Measurements from ENCODE around the gene TMEM91. TPM values are rescaled to one million over a fixed set of nuclear protein-coding genes. Genes with fewer than 3 reads are reported as not detected.

The TMEM91 gene
- total and polyA plus RNA-seq, 9 of the 15 experiments (the other 6 are each of a cell fraction or from before 2014, with no cell fraction given): 1.2 to 5.2 (median 2.7) TPM

DNA sequence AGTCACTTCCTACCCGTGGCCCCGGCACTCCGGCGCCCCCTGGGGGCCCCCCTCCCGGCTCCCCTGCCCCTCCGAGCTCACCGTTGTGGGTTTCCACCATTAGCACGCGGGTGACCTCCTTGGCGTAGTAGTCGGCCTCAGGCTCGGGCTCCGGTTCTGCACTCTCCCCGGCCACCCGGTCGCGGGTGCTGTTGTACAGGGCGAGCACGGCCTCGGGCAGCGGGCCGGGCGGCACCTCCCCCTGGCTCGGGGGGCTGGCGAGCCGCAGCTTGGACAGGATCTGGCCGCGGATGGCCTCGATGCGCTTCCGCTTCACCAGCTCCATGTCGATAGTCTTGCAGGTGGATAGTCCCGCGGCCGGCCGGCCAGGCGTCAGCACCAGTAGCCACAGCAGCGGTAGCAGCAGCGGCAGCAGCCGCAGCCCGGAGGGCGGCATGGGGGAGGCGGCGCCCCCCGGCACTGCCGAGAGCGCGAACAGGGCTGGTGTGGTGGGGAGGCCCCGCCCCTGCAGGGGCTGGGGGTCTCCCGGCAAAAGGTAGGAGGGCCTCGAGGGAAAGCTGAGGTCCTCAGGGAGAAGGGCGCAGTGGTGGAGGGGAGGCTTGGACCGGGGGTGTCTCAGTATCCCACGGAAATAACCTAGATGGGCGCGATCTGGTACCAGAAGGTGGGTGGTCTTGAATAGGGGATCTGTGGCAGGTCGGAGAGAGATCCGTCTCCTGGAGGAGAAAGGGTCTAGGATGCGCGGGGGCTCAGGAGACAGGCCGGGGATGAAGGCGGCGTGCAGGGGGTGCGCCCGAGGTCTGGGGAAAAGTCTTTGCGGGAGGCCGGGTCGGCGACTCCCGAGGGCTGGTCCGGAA is 23.5 kb upstream of the TMEM91 start (continued):
- TF ChIP-seq HDAC1 (IDR thresholded peaks at IDR 0.05): peak in 1 of 2 experiments; percentile 18; a peak in 1 of 4 replicates
- no peak for TF ChIP-seq BDP1 (IDR thresholded peaks at IDR 0.05; ENCODE audit: insufficient read depth, insufficient read length)
- no peak for TF ChIP-seq ZNF780A (CRISPR knock-in tag; IDR thresholded peaks at IDR 0.05)
- no peak for TF ChIP-seq KLF6 (CRISPR knock-in tag; IDR thresholded peaks at IDR 0.05; ENCODE audit: borderline replicate concordance)
- no peak for TF ChIP-seq SRSF1 (IDR thresholded peaks at IDR 0.05; ENCODE audit: low read depth, low read length)
- no peak for TF ChIP-seq HNRNPK (IDR thresholded peaks at IDR 0.05; ENCODE audit: low read depth, low read length, poor library complexity, severe bottlenecking)
- TF ChIP-seq, protein P1, sequence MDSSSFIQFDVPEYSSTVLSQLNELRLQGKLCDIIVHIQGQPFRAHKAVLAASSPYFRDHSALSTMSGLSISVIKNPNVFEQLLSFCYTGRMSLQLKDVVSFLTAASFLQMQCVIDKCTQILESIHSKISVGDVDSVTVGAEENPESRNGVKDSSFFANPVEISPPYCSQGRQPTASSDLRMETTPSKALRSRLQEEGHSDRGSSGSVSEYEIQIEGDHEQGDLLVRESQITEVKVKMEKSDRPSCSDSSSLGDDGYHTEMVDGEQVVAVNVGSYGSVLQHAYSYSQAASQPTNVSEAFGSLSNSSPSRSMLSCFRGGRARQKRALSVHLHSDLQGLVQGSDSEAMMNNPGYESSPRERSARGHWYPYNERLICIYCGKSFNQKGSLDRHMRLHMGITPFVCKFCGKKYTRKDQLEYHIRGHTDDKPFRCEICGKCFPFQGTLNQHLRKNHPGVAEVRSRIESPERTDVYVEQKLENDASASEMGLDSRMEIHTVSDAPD (CRISPR knock-in tag; IDR thresholded peaks at IDR 0.05): no peak
- TF ChIP-seq RHOXF2B (CRISPR knock-in tag; conservative IDR thresholded peaks at IDR 0.05): no peak
- TF ChIP-seq, protein P2, sequence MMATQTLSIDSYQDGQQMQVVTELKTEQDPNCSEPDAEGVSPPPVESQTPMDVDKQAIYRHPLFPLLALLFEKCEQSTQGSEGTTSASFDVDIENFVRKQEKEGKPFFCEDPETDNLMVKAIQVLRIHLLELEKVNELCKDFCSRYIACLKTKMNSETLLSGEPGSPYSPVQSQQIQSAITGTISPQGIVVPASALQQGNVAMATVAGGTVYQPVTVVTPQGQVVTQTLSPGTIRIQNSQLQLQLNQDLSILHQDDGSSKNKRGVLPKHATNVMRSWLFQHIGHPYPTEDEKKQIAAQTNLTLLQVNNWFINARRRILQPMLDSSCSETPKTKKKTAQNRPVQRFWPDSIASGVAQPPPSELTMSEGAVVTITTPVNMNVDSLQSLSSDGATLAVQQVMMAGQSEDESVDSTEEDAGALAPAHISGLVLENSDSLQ (IDR thresholded peaks at IDR 0.05): no peak
- TF ChIP-seq, protein P3, sequence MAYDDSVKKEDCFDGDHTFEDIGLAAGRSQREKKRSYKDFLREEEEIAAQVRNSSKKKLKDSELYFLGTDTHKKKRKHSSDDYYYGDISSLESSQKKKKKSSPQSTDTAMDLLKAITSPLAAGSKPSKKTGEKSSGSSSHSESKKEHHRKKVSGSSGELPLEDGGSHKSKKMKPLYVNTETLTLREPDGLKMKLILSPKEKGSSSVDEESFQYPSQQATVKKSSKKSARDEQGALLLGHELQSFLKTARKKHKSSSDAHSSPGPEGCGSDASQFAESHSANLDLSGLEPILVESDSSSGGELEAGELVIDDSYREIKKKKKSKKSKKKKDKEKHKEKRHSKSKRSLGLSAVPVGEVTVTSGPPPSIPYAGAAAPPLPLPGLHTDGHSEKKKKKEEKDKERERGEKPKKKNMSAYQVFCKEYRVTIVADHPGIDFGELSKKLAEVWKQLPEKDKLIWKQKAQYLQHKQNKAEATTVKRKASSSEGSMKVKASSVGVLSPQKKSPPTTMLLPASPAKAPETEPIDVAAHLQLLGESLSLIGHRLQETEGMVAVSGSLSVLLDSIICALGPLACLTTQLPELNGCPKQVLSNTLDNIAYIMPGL (CRISPR knock-in tag; IDR thresholded peaks at IDR 0.05): no peak
- 0 out of 2 replicates have a peak, but pooled peaks have one; percentile 53 for TF ChIP-seq TGIF2 (CRISPR knock-in tag; IDR thresholded peaks at IDR 0.05)
- 0 out of 2 replicates have a peak, but pooled peaks have one; percentile 59 for TF ChIP-seq ZNF224 (CRISPR knock-in tag; IDR thresholded peaks at IDR 0.05)
- TF ChIP-seq TBP (optimal IDR thresholded peaks at IDR 0.05; ENCODE audit: low read depth, low read length): peak; percentile 53
- TF ChIP-seq ZNF766 (CRISPR knock-in tag; conservative IDR thresholded peaks at IDR 0.05): no peak
- TF ChIP-seq LEF1 (IDR thresholded peaks at IDR 0.05): no peak
- TF ChIP-seq BHLHE40 (IDR thresholded peaks at IDR 0.05; ENCODE audit: low read length): no peak
- no peak for TF ChIP-seq ZNF699 (CRISPR knock-in tag; IDR thresholded peaks at IDR 0.05; ENCODE audit: insufficient replicate concordance)
- TF ChIP-seq, protein P4, sequence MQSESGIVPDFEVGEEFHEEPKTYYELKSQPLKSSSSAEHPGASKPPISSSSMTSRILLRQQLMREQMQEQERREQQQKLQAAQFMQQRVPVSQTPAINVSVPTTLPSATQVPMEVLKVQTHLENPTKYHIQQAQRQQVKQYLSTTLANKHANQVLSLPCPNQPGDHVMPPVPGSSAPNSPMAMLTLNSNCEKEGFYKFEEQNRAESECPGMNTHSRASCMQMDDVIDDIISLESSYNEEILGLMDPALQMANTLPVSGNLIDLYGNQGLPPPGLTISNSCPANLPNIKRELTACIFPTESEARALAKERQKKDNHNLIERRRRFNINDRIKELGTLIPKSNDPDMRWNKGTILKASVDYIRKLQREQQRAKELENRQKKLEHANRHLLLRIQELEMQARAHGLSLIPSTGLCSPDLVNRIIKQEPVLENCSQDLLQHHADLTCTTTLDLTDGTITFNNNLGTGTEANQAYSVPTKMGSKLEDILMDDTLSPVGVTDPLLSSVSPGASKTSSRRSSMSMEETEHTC (IDR thresholded peaks at IDR 0.05): no peak
- no peak for TF ChIP-seq KLF16 (IDR thresholded peaks at IDR 0.05)
- no peak for TF ChIP-seq IFI16 (CRISPR knock-in tag; IDR thresholded peaks at IDR 0.05)

All from K562 (cell line).